Measurements from ENCODE around the gene SLC1A7.
A peak's percentile ranks its signal among the peaks of the same experiment; 100 is the strongest.

Gene SLC1A7

GRCh38 chr1:53112861-53113260 lies 29.6 kb downstream of the SLC1A7 start:
- TF ChIP-seq REST (IDR thresholded peaks at IDR 0.05; ENCODE audit: low read depth) (no peak), ZBTB7A (IDR thresholded peaks at IDR 0.05; ENCODE audit: low read depth) (no peak), TAF1 (IDR thresholded peaks at IDR 0.05; ENCODE audit: low read depth) (no peak), TEAD4 (IDR thresholded peaks at IDR 0.05) (no peak)

GRCh38 chr1:53112271-53112774 lies 30.1 kb downstream of the SLC1A7 start:
- no peak for TF ChIP-seq YY1 (IDR thresholded peaks at IDR 0.05; ENCODE audit: low read depth)
- peak; percentile 40; the same call in 1 of the 2 replicates for TF ChIP-seq TEAD4 (IDR thresholded peaks at IDR 0.05)

GRCh38 chr1:53111693-53112092 lies 30.7 kb downstream of the SLC1A7 start:
- TF ChIP-seq CREB1 (IDR thresholded peaks at IDR 0.05; ENCODE audit: low read depth) (no peak), RAD21 (IDR thresholded peaks at IDR 0.05; ENCODE audit: low read depth) (no peak), TAF1 (IDR thresholded peaks at IDR 0.05; ENCODE audit: low read depth) (no peak), ZBTB7A (IDR thresholded peaks at IDR 0.05; ENCODE audit: low read depth) (no peak), TEAD4 (IDR thresholded peaks at IDR 0.05) (no peak), CEBPB (IDR thresholded peaks at IDR 0.05) (no peak), NFIC (IDR thresholded peaks at IDR 0.05) (no peak), EGR1 (IDR thresholded peaks at IDR 0.05) (no peak), YY1 (IDR thresholded peaks at IDR 0.05; ENCODE audit: low read depth) (no peak), MAX (IDR thresholded peaks at IDR 0.05) (no peak)

GRCh38 chr1:53111073-53111556 lies 31.3 kb downstream of the SLC1A7 start:
- TF ChIP-seq CREB1 (IDR thresholded peaks at IDR 0.05; ENCODE audit: low read depth) (no peak), MAX (IDR thresholded peaks at IDR 0.05) (no peak), EGR1 (IDR thresholded peaks at IDR 0.05) (no peak), RAD21 (IDR thresholded peaks at IDR 0.05; ENCODE audit: low read depth) (no peak), FOXM1 (IDR thresholded peaks at IDR 0.05; ENCODE audit: borderline replicate concordance, low read depth) (no peak), ZBTB7A (IDR thresholded peaks at IDR 0.05; ENCODE audit: low read depth) (no peak), CEBPB (IDR thresholded peaks at IDR 0.05) (no peak), TEAD4 (IDR thresholded peaks at IDR 0.05) (no peak)

- TF ChIP-seq EP300 (IDR thresholded peaks at IDR 0.05; ENCODE audit: borderline replicate concordance): no peak
- TF ChIP-seq CEBPB (IDR thresholded peaks at IDR 0.05): no peak
- TF ChIP-seq MAX (IDR thresholded peaks at IDR 0.05): peak; percentile 54; the same call in 1 of the 2 replicates
- no peak for TF ChIP-seq YY1 (IDR thresholded peaks at IDR 0.05; ENCODE audit: low read depth)
- TF ChIP-seq EGR1 (IDR thresholded peaks at IDR 0.05): no peak
- TF ChIP-seq ZBTB7A (IDR thresholded peaks at IDR 0.05; ENCODE audit: low read depth): no peak
- TF ChIP-seq TAF1 (IDR thresholded peaks at IDR 0.05; ENCODE audit: low read depth): no peak
These were observed 31.9 kb downstream of the SLC1A7 start for GRCh38 chr1:53110370-53111072.

GRCh38 chr1:53108646-53109580 lies 33.5 kb downstream of the SLC1A7 start:
- TF ChIP-seq YY1 (IDR thresholded peaks at IDR 0.05; ENCODE audit: low read depth) (no peak), USF1 (IDR thresholded peaks at IDR 0.05) (no peak), CREB1 (IDR thresholded peaks at IDR 0.05; ENCODE audit: low read depth) (no peak), TCF12 (IDR thresholded peaks at IDR 0.05; ENCODE audit: low read depth) (no peak), REST (IDR thresholded peaks at IDR 0.05; ENCODE audit: low read depth) (no peak), MAX (IDR thresholded peaks at IDR 0.05) (no peak), RAD21 (IDR thresholded peaks at IDR 0.05; ENCODE audit: low read depth) (no peak), EGR1 (IDR thresholded peaks at IDR 0.05) (no peak)

Data from Ishikawa (cell line).